Measurements from ENCODE around the gene FSTL5. TPM values are rescaled to one million over a fixed set of nuclear protein-coding genes. Genes with fewer than 3 reads are reported as not detected.

Gene FSTL5
- total RNA-seq, 2 experiments from 2014 or later = not detected

DNA sequence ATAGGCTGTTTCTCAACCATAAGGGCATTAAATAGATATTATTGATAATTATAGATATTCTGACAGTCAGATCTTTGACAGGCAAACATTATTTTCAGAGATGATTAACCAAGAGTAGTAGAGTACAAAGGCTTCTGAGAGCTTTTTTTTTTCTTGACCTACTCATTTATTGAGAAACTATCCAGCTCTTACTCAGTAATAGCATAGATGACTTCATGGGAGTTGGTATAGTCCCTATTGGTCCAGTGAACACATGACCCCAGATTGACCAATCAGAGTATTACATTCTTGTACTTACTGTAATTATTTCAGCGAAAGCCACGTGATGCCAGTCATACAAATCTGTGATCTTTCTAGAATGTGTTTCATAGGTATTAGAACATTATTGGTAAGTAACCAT is 508.7 kb downstream of the FSTL5 start:
- CTCF ChIA-PET = no interaction called here
- DNase-seq (no peak), ATAC-seq (no peak)
- no peaks in the 10 kb centered on the region for H3K36me3 Mint-ChIP-seq (ENCODE audit: low read depth)
- POLR2A ChIA-PET = no interaction called here
- no peaks in the 10 kb centered on the region for H3K4me1 Mint-ChIP-seq (ENCODE audit: low read depth)
- TF ChIP-seq CTCF (IDR thresholded peaks at IDR 0.05) = no peak
- H3K27me3 Mint-ChIP-seq = no peaks in the 10 kb centered on the region
- H3K4me3 Mint-ChIP-seq = no peak overlapping the region
- H3K27ac Mint-ChIP-seq = no peak overlapping the region
- H3K9me3 Mint-ChIP-seq = peaks cover 5% of the 10 kb centered on the region
- intact Hi-C loops (cut with micrococcal nuclease) = no loop called here

- Mint-ChIP-seq H3K9me3 (peaks cover 9% of the 10 kb centered on the region), H3K36me3 (ENCODE audit: low read depth) (no peaks in the 10 kb centered on the region), H3K4me3 (no peak overlapping the region), H3K4me1 (ENCODE audit: low read depth) (no peaks in the 10 kb centered on the region), H3K27me3 (no peaks in the 10 kb centered on the region), H3K27ac (no peak overlapping the region)
- ChIA-PET CTCF (no interaction called here), POLR2A (no interaction called here)
- intact Hi-C loops (cut with micrococcal nuclease) = no loop called here
- DNase-seq = no peak
- TF ChIP-seq CTCF (IDR thresholded peaks at IDR 0.05) = no peak
- no peak for ATAC-seq
Observed at GRCh38 chr4:161653697-161654096, 510.1 kb downstream of the FSTL5 start.

DNA sequence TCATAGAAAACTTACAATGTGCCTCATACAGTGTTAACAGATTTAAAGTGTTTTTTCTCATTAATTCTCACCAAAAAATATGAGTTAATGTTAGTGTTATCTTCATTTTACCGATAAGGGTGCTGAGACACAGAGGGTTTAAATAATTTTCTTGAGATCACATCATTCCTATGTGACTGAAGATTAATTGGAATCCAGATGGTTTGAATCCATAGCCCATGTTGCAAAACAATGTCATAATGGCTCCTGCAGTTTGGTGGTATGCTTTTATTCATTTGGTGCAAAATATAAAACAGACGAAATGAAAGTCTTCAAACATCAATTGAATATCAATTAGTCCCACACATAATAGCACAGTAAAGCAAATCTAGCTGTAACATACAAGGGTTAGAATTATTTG is 512.2 kb downstream of the FSTL5 start:
- intact Hi-C loops (cut with micrococcal nuclease) = no loop called here
- CTCF ChIA-PET = no interaction called here

GRCh38 chr4:161650812-161651211 is 513.0 kb downstream of the FSTL5 start:
- intact Hi-C loops (cut with micrococcal nuclease) = no loop called here
- POLR2A ChIA-PET = no interaction called here
- no peaks in the 10 kb centered on the region for H3K4me1 Mint-ChIP-seq (ENCODE audit: low read depth)

More for the DNA sequence above, 512.2 kb downstream of the FSTL5 start:
- Mint-ChIP-seq H3K4me1 (ENCODE audit: low read depth) (no peaks in the 10 kb centered on the region), H3K9me3 (peaks cover 10% of the 10 kb centered on the region), H3K27me3 (no peaks in the 10 kb centered on the region), H3K4me3 (no peak overlapping the region), H3K27ac (no peak overlapping the region), H3K36me3 (ENCODE audit: low read depth) (no peaks in the 10 kb centered on the region)
- DNase-seq (no peak), ATAC-seq (no peak)
- POLR2A ChIA-PET = no interaction called here
- no peak for TF ChIP-seq CTCF (IDR thresholded peaks at IDR 0.05)

GRCh38 chr4:161647757-161648156 is 516.0 kb downstream of the FSTL5 start:
- Mint-ChIP-seq H3K4me3 (no peak overlapping the region), H3K27me3 (no peaks in the 10 kb centered on the region), H3K36me3 (ENCODE audit: low read depth) (no peaks in the 10 kb centered on the region), H3K27ac (no peak overlapping the region), H3K9me3 (peaks cover 11% of the 10 kb centered on the region), H3K4me1 (ENCODE audit: low read depth) (no peaks in the 10 kb centered on the region)
- ChIA-PET CTCF (no interaction called here), POLR2A (no interaction called here)
- ATAC-seq (no peak), DNase-seq (no peak)
- intact Hi-C loops (cut with micrococcal nuclease) = no loop called here
- no peak for TF ChIP-seq CTCF (IDR thresholded peaks at IDR 0.05)

More at GRCh38 chr4:161650812-161651211, 513.0 kb downstream of the FSTL5 start:
- no peak for TF ChIP-seq CTCF (IDR thresholded peaks at IDR 0.05)
- Mint-ChIP-seq H3K4me3 (no peak overlapping the region), H3K36me3 (ENCODE audit: low read depth) (no peaks in the 10 kb centered on the region), H3K27me3 (no peaks in the 10 kb centered on the region), H3K9me3 (peaks cover 10% of the 10 kb centered on the region), H3K27ac (no peak overlapping the region)
- DNase-seq (no peak), ATAC-seq (no peak)
- CTCF ChIA-PET = no interaction called here

Data from activated CD8-positive, alpha-beta T cell treated with anti-CD3 and anti-CD28 coated beads for 36 hours (primary cell).